Liver (tissue), 9 donors: ENCODE data around the gene MEGF10. TPM values are rescaled to one million over a fixed set of nuclear protein-coding genes. Genes with fewer than 3 reads are reported as not detected.

Experiments
- DNase-seq: peaks from one replicate; pipeline ENCODE4 v3.0.0-alpha.2; 2017; ENCODE audit warnings: low spot score
- H3K27ac ChIP-seq, 2 donors: one replicate each; pipeline ENCODE4 v1.7.0; 2013; ENCODE audit warnings: inconsistent platforms in 2 of 2, low read length in 2 of 2, control low read depth in 1 of 2, low read depth in 1 of 2, mild to moderate bottlenecking in 1 of 2
- H3K27me3 ChIP-seq, 4 donors: one replicate each; pipeline versions ENCODE4 v1.6.1 to v1.7.0; 2013; ENCODE audit warnings: low read length in 3 of 4, inconsistent platforms in 1 of 4, mild to moderate bottlenecking in 1 of 4, moderate library complexity in 1 of 4; ENCODE audit not compliant: control insufficient read depth in 4 of 4, insufficient read depth in 4 of 4
- H3K36me3 ChIP-seq, 4 donors: one replicate each; pipeline versions ENCODE4 v1.6.1 to v1.7.0; 2013; ENCODE audit warnings: low read length in 3 of 4, mild to moderate bottlenecking in 3 of 4, low read depth in 1 of 4, moderate library complexity in 1 of 4; ENCODE audit not compliant: control insufficient read depth in 4 of 4, insufficient read depth in 3 of 4
- H3K4me1 ChIP-seq, 4 donors: one replicate each; pipeline versions ENCODE4 v1.6.1 to v1.7.0; 2013; ENCODE audit warnings: low read length in 3 of 4, mild to moderate bottlenecking in 3 of 4, moderate library complexity in 1 of 4; ENCODE audit not compliant: control insufficient read depth in 4 of 4, insufficient read depth in 4 of 4
- H3K4me3 ChIP-seq, 3 donors: one replicate each; pipeline versions ENCODE4 v1.6.1 to v1.7.0; 2013; ENCODE audit warnings: low read length in 3 of 3, control low read depth in 1 of 3, low read depth in 1 of 3, mild to moderate bottlenecking in 1 of 3
- H3K9ac ChIP-seq, 2 donors: one replicate each; pipeline ENCODE4 v1.7.0; 2013; ENCODE audit warnings: low read length in 2 of 2, mild to moderate bottlenecking in 2 of 2, moderate library complexity in 2 of 2, control low read depth in 1 of 2, low read depth in 1 of 2
- H3K9me3 ChIP-seq, 4 donors: one replicate each; pipeline versions ENCODE4 v1.6.1 to v1.7.0; 2013; ENCODE audit warnings: low read length in 3 of 4; ENCODE audit not compliant: control insufficient read depth in 4 of 4
- EGR1 ChIP-seq, 2 donors: IDR thresholded peaks; 2 replicates each; pipeline ENCODE4 v1.6.1; 2016 to 2018; ENCODE audit warnings: antibody characterized with exemption in 2 of 2, low read depth in 2 of 2
- FOXA1 ChIP-seq: IDR thresholded peaks from 2 replicates; pipeline ENCODE4 v1.6.1; 2016; ENCODE audit warnings: antibody characterized with exemption
- FOXA2 ChIP-seq: IDR thresholded peaks from 2 replicates; pipeline ENCODE4 v1.6.1; 2016; ENCODE audit warnings: antibody characterized with exemption
- GABPA ChIP-seq, 2 donors: IDR thresholded peaks in 1 of 2; conservative IDR thresholded peaks in 1 of 2; 2 replicates each; pipeline ENCODE4 v1.6.1; 2016; ENCODE audit warnings: antibody characterized with exemption in 2 of 2, mild to moderate bottlenecking in 1 of 2, moderate library complexity in 1 of 2
- HNF4A ChIP-seq, 2 donors: conservative IDR thresholded peaks; 2 replicates each; pipeline ENCODE4 v1.6.1; 2016; ENCODE audit warnings: antibody characterized with exemption in 2 of 2, mild to moderate bottlenecking in 2 of 2
- HNF4G ChIP-seq: IDR thresholded peaks from 2 replicates; pipeline ENCODE4 v1.6.1; 2016; ENCODE audit warnings: antibody characterized with exemption
- NR2F2 ChIP-seq: IDR thresholded peaks from 2 replicates; pipeline ENCODE4 v1.6.1; 2016; ENCODE audit warnings: antibody characterized with exemption
- RAD21 ChIP-seq, 2 donors: IDR thresholded peaks; 2 replicates each; pipeline ENCODE4 v1.6.1; 2016; ENCODE audit warnings: antibody characterized with exemption in 2 of 2, mild to moderate bottlenecking in 2 of 2
- RXRA ChIP-seq, 2 donors: IDR thresholded peaks; 2 replicates each; pipeline ENCODE4 v1.6.1; 2017 to 2018; ENCODE audit warnings: antibody characterized with exemption in 2 of 2, mild to moderate bottlenecking in 1 of 2
- SP1 ChIP-seq: IDR thresholded peaks from 2 replicates; pipeline ENCODE4 v1.6.1; 2018; ENCODE audit warnings: antibody characterized with exemption, mild to moderate bottlenecking
- TAF1 ChIP-seq: conservative IDR thresholded peaks from 2 replicates; pipeline ENCODE4 v1.6.1; 2016; ENCODE audit warnings: antibody characterized with exemption, mild to moderate bottlenecking
- YY1 ChIP-seq: IDR thresholded peaks from 2 replicates; pipeline ENCODE4 v1.6.1; 2016; ENCODE audit warnings: antibody characterized with exemption, mild to moderate bottlenecking
- WGBS: extraction: QIAGEN DNeasy Blood & Tissue Kit; methylation state at CpG from one replicate; pipeline ENCODE4 v1.1.7; 2013; 5-methylcytosine and 5-hydroxymethylcytosine counted together
- polyA plus RNA-seq, 2 donors: library from polyadenylated mRNA; stranded (reverse) in 1 of 2; unstranded in 1 of 2; fragments of 200-250 nt in 1 of 2; fragments of >200 nt in 1 of 2; fragmentation: Nextera tagmentation in 1 of 2; extraction: Ambion mirVana in 1 of 2; gene quantifications; one replicate each; pipeline versions ENCODE4 v1.2.1 to v1.2.3, GENCODE V29; 2013 to 2015
- total RNA-seq, 2 donors: library from RNA; depleted of rRNA; stranded (reverse); fragments of >200 nt; gene quantifications; one replicate each; pipeline ENCODE4 v1.2.3, GENCODE V29; 2014
- TF ChIP-seq, protein P1 (sequence below): IDR thresholded peaks from 2 replicates; pipeline ENCODE4 v1.6.1; 2016; ENCODE audit warnings: antibody characterized with exemption
- TF ChIP-seq, protein P2 (sequence below): IDR thresholded peaks from 2 replicates; pipeline ENCODE4 v1.6.1; 2016; ENCODE audit warnings: antibody characterized with exemption
- TF ChIP-seq, protein P3 (sequence below): IDR thresholded peaks from 2 replicates; pipeline ENCODE4 v1.6.1; 2016; ENCODE audit warnings: antibody characterized with exemption
- TF ChIP-seq, protein P4 (sequence below): IDR thresholded peaks from 2 replicates; pipeline ENCODE4 v1.6.1; 2016; ENCODE audit warnings: antibody characterized with exemption, mild to moderate bottlenecking
- TF ChIP-seq, protein P5 (sequence below): fragments of 150-350 bp; IDR thresholded peaks from 2 replicates; pipeline ENCODE4 v1.5.1; 2017; ENCODE audit warnings: improper control_type of control experiment, low read depth, low read length; ENCODE audit not compliant: missing input control
- donor health status: healthy.
- donor health status: healthy.
- donor health status: healthy.
- donor health status: healthy.
- donor health status: healthy.

MEGF10 gene
- total and polyA plus RNA-seq, 4 donors = 0.05 to 1.0 (median 0.33) TPM; not detected in 1

DNA sequence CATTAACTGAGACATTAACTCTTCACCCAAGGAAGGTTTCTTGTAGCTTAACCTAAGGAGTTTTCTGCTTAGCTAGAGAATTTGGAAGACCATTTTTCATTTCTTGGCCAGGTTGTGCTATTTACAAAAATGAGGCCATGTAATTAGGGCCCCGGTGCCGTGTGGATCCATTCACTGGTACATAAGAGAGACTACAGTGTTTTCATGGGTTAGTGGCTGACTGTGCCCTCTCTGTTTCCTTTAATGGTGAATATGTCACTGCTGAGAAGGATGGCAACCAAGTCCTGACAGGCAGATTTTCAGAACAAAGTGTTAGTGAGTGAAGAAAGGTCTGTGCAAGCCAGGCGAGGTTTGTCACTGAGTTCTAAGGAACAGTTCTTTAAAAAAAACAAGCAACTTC, 15.4 kb downstream of the MEGF10 start:
- DNase-seq = no peak
- Histone ChIP-seq H3K27ac (no peak overlapping the region), H3K4me1 (no peaks in the 10 kb centered on the region), H3K9me3 (no peaks in the 10 kb centered on the region), H3K4me3 (no peak overlapping the region), H3K9ac (no peak overlapping the region), H3K27me3 (no peaks in the 10 kb centered on the region), H3K36me3 (no peaks in the 10 kb centered on the region)
- TF ChIP-seq RXRA (IDR thresholded peaks at IDR 0.05) = no peak
- no peak for TF ChIP-seq TAF1
- TF ChIP-seq YY1 = no peak
- TF ChIP-seq RAD21 (IDR thresholded peaks at IDR 0.05) = no peak
- TF ChIP-seq, protein P1, sequence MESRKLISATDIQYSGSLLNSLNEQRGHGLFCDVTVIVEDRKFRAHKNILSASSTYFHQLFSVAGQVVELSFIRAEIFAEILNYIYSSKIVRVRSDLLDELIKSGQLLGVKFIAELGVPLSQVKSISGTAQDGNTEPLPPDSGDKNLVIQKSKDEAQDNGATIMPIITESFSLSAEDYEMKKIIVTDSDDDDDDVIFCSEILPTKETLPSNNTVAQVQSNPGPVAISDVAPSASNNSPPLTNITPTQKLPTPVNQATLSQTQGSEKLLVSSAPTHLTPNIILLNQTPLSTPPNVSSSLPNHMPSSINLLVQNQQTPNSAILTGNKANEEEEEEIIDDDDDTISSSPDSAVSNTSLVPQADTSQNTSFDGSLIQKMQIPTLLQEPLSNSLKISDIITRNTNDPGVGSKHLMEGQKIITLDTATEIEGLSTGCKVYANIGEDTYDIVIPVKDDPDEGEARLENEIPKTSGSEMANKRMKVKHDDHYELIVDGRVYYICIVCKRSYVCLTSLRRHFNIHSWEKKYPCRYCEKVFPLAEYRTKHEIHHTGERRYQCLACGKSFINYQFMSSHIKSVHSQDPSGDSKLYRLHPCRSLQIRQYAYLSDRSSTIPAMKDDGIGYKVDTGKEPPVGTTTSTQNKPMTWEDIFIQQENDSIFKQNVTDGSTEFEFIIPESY = no peak
- TF ChIP-seq FOXA2 = no peak
- TF ChIP-seq, protein P2, sequence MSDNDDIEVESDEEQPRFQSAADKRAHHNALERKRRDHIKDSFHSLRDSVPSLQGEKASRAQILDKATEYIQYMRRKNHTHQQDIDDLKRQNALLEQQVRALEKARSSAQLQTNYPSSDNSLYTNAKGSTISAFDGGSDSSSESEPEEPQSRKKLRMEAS = no peak
- no peak for TF ChIP-seq FOXA1
- TF ChIP-seq, protein P3, sequence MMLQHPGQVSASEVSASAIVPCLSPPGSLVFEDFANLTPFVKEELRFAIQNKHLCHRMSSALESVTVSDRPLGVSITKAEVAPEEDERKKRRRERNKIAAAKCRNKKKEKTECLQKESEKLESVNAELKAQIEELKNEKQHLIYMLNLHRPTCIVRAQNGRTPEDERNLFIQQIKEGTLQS = no peak
- TF ChIP-seq NR2F2 = no peak
- TF ChIP-seq, protein P4, sequence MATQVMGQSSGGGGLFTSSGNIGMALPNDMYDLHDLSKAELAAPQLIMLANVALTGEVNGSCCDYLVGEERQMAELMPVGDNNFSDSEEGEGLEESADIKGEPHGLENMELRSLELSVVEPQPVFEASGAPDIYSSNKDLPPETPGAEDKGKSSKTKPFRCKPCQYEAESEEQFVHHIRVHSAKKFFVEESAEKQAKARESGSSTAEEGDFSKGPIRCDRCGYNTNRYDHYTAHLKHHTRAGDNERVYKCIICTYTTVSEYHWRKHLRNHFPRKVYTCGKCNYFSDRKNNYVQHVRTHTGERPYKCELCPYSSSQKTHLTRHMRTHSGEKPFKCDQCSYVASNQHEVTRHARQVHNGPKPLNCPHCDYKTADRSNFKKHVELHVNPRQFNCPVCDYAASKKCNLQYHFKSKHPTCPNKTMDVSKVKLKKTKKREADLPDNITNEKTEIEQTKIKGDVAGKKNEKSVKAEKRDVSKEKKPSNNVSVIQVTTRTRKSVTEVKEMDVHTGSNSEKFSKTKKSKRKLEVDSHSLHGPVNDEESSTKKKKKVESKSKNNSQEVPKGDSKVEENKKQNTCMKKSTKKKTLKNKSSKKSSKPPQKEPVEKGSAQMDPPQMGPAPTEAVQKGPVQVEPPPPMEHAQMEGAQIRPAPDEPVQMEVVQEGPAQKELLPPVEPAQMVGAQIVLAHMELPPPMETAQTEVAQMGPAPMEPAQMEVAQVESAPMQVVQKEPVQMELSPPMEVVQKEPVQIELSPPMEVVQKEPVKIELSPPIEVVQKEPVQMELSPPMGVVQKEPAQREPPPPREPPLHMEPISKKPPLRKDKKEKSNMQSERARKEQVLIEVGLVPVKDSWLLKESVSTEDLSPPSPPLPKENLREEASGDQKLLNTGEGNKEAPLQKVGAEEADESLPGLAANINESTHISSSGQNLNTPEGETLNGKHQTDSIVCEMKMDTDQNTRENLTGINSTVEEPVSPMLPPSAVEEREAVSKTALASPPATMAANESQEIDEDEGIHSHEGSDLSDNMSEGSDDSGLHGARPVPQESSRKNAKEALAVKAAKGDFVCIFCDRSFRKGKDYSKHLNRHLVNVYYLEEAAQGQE = no peak
- no peak for TF ChIP-seq SP1
- TF ChIP-seq EGR1 (IDR thresholded peaks at IDR 0.05; ENCODE audit: low read depth in 2 of 2) = no peak
- TF ChIP-seq, protein P5, sequence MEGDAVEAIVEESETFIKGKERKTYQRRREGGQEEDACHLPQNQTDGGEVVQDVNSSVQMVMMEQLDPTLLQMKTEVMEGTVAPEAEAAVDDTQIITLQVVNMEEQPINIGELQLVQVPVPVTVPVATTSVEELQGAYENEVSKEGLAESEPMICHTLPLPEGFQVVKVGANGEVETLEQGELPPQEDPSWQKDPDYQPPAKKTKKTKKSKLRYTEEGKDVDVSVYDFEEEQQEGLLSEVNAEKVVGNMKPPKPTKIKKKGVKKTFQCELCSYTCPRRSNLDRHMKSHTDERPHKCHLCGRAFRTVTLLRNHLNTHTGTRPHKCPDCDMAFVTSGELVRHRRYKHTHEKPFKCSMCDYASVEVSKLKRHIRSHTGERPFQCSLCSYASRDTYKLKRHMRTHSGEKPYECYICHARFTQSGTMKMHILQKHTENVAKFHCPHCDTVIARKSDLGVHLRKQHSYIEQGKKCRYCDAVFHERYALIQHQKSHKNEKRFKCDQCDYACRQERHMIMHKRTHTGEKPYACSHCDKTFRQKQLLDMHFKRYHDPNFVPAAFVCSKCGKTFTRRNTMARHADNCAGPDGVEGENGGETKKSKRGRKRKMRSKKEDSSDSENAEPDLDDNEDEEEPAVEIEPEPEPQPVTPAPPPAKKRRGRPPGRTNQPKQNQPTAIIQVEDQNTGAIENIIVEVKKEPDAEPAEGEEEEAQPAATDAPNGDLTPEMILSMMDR = no peak
- no peak for TF ChIP-seq HNF4A (conservative IDR thresholded peaks at IDR 0.05)
- no peak for TF ChIP-seq HNF4G
- WGBS = 89% methylated on average over 3 of the region's 3 CpGs

DNA sequence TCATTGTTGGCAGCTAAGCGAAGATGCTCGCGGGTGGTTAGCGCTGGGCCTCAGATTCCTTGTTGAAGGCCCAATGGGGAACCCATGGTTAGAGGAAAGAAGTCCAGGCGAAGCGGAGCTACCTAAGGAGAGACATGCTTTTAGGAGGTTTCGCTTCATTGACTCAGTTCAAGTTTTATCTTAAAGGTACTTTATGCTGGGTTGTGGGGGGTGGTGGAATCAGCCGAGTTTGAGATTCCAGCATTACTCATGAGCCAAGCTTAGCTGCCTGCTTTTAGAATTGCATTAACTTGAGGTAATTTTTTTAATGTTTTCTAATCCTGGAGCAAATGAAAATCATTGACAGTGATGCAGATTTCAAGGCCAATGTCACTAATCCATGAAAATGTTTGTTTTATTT, 16.1 kb downstream of the MEGF10 start:
- no peaks in the 10 kb centered on the region for H3K27me3 ChIP-seq
- WGBS = 85% methylated on average over 8 of the region's 8 CpGs
- H3K4me1 ChIP-seq = no peaks in the 10 kb centered on the region
- no peak for DNase-seq
- H3K36me3 ChIP-seq = no peaks in the 10 kb centered on the region
- H3K9ac ChIP-seq = no peak overlapping the region
- no peak overlapping the region for H3K27ac ChIP-seq
- no peaks in the 10 kb centered on the region for H3K9me3 ChIP-seq
- no peak overlapping the region for H3K4me3 ChIP-seq
- no peak for TF ChIP-seq HNF4G
- TF ChIP-seq, protein P4 = no peak
- TF ChIP-seq, protein P3 = no peak
- TF ChIP-seq YY1 = no peak
- no peak for TF ChIP-seq GABPA (IDR thresholded peaks at IDR 0.05 in 1 of 2, conservative IDR thresholded peaks at IDR 0.05 in 1 of 2)
- no peak for TF ChIP-seq EGR1 (IDR thresholded peaks at IDR 0.05; ENCODE audit: low read depth in 2 of 2)
- TF ChIP-seq NR2F2 = no peak
- no peak for TF ChIP-seq HNF4A (conservative IDR thresholded peaks at IDR 0.05)
- TF ChIP-seq FOXA2 = no peak
- TF ChIP-seq, protein P1 = no peak
- no peak for TF ChIP-seq FOXA1
